Measurements from ENCODE around the gene FBXW7.

Gene FBXW7

DNA sequence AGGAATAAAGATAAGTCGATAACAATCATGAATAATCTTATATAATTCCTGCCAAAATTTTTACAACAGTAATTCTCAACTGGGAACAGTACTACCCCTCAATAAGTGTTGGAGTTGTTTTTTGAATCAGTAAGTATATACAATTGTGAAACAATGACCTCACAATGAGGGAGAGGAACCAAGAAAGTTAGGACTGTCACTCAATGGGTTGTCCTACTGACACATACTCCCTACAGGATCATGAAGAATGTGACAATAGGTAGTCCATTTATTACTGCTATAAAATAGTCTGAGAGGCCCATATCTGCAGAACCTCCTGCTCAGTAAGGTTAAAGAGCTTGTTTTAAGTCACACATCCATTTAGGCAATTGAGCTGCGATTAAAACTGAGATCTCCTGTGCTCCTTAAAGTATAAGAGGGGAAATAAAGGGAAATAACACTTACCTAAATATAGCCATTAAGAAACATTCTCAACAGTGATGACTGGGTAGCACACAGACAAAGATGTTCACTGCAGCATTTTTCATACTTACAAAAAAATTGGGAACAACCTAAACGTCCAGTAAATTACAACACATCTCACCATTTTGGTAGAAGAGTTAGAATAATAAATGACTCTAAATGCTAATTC is 26.2 kb downstream of the FBXW7 start:
- DNase-seq: no peak

- DNase-seq: no peak
Measured at GRCh38 chr4:152508818-152509217, 27.1 kb downstream of the FBXW7 start.

DNA sequence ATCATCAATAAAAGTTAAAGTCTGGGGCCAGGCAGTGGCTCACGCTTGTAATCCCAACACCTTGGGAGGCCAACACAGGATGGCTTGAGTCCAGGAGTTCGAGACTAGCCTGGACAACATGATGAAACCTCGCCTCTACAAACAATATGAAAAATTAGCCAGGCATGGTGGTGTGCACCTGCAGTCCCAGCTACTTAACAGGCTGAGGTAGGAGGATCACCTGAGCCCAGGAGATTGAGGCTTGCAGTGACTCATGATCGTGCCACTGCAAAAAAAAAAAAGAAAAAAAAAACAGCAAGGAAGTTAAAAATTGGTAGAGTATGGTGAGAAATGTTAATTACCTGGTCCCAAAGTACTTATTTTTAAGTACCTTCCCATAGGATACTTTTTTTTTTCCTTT is 27.5 kb downstream of the FBXW7 start:
- DNase-seq: no peak

- DNase-seq: no peak
Measured at GRCh38 chr4:152503653-152504290, 32.1 kb downstream of the FBXW7 start.

GRCh38 chr4:152501846-152502536 is 33.9 kb downstream of the FBXW7 start:
- DNase-seq: no peak

DNA sequence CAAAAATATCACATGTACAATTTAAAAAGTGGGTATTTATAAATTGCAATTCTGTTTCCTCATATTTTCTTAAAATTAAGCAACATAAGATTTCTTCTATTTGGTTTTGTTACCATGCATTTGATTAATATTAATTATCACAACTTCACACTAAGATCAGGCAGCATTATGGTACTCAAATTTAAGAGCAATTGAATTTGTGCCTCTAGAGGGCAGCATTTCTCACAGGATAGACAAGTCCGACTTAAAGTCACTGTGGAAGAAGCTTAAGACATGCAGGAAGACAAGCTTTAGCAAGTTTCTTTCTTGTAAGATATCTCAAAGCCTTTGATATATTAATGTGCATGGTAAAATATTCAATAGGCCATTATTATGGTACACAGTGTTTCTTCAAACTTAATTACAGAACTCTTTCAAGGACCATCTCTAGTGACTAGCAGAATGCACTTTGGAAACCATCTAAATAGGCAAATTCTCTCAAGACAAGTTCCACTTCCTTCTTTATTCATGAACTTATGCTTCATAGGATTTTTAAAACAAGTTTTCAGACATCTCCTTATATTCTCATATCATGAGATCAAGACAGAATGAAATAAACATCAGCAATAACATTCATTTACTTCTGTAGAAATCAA is 35.0 kb downstream of the FBXW7 start:
- no peak for DNase-seq

- DNase-seq: no peak
Measured at GRCh38 chr4:152500275-152500674, 35.6 kb downstream of the FBXW7 start.

GRCh38 chr4:152499344-152499743 is 36.5 kb downstream of the FBXW7 start:
- no peak for DNase-seq

DNA sequence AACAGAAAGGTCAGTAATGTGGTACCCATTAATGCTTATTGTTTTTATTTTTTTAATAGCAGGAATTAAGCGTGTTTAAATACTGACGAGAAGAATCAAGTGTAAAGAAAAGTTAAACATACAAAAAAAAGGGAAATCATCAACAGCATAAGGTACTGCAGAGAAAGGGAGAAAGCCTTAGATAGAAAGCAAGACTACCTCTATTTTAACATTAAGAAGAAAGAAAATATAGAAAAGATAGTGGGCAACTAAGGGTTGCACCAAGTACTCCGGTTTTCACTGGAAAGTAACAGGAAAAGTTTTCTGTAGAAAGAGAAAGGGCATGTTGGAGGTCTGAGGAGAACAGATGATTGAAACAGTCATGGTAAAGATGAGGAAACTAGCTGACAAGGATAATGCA is 41.9 kb downstream of the FBXW7 start:
- DNase-seq: no peak

GRCh38 chr4:152488246-152488645 is 47.6 kb downstream of the FBXW7 start:
- no peak for DNase-seq

- DNase-seq: no peak
Measured at GRCh38 chr4:152486429-152487389, 49.2 kb downstream of the FBXW7 start.

- no peak for DNase-seq
Measured at GRCh38 chr4:152485726-152486276, 50.1 kb downstream of the FBXW7 start.

DNA sequence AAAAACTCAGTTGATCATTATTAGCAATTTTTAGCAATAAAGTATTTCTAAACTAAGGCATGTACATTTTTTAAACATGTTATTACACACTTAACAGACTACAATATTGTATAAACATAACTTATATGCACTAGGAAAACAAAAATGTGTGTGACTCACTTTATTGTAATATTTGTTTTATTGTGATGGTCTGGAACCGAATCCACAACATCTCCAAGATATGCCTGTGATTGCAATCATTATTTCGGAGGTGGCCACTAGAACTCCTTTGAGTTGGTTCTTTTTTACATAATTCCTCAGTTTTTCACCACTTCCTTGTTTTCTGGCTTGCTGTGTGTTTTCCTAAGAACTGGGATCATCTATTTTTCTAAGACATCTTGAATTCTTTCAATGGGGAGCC is 53.7 kb downstream of the FBXW7 start:
- DNase-seq: no peak

DNA sequence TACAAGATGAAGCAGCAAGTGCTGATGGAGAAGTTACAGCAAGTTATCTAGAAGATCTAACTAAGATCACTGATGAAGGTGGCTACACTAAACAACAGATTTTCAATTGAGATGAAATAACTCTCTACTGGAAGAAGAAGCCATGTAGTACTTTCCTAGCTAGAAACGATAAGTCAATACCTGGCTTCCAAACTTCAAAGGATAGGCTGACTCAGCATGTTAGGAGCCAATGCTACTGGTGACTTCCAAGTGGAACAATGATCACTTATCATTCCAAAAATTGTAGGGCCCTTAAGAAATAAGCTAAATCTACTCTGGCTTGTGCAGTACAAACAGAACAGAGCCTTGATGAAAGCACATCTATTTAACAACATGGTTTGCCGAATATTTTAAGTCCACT is 55.0 kb downstream of the FBXW7 start:
- DNase-seq: no peak

DNA sequence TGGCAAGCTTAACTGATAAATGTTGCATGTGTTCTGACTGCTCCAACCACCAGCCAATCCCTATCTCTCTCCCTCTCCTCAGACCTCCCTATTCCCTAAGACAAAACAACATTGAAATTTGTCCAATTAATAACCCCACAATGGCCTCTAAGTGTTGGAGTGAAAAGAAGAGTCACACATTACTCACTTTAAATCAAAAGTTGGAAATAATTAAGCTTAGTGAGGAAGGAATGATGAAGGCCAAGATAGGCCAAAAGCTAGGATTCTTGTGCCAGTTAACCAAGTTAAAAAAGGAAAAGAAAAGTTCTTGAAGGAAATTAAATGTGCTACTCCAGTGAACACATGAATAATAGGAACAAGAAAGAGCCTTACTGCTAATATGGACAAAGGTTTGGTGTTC is 55.6 kb downstream of the FBXW7 start:
- no peak for DNase-seq

DNA sequence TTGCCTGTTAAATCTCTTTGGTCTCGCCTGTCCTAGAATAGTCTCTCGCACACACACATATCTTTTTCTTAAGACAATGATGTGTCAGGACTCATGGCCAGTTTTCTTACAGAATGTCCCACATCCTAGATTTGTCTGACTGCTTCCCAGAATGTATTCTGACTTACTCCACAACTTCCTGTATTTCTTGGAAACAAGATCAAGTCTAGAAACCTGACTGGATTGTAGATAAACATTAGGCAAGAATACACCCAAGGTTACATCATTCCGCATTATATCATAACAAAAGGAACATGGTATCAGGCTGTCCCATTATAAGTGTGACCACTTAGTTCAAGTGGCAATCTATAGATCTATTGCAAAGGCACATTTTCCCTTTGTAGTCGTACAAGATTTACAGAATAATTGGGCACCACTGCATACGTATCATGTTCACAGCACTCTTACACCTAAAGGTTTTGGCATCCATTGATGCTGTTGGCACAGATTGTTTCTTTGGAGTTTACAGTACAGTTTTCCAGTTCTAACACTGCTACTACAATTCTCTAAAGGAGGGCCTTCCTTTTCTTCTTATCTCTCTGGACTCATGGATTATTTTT is 56.4 kb downstream of the FBXW7 start:
- DNase-seq: no peak

DNA sequence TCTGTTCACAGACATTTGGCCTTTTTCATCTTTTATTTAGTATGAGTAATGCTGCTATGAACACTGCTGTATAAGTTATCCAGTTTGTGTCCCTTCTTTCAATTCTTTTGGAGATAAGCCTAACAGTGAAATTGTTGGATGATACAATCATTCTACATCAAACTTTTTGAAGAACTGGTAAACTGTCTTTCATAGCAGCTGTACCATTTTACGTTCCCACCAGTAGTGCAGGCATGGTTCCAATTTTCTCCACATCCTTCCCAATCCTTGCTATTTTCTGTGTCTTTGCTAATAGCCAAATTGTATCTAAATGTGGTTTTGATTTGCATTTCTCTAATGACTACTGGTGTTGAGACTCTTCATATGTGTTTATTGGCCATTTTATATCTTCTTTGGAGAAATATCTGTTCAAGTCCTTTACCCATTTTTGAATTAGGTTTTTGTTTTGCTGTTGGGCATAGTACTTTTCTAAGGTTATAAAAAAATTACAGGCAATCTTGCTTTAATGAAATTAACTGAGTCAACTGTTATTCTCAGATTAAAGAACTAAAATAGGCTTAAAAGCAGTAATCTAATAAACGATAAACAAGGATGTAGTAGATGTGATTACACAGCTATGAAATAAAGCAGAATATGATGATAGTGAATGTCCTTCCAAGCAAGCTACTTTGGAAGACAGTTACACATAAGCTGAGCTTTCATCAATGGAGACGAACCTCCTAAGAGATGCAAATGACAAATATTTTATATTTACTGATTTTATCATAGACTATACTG is 57.2 kb downstream of the FBXW7 start:
- no peak for DNase-seq

GRCh38 chr4:152476796-152477195 is 59.1 kb downstream of the FBXW7 start:
- no peak for DNase-seq

DNA sequence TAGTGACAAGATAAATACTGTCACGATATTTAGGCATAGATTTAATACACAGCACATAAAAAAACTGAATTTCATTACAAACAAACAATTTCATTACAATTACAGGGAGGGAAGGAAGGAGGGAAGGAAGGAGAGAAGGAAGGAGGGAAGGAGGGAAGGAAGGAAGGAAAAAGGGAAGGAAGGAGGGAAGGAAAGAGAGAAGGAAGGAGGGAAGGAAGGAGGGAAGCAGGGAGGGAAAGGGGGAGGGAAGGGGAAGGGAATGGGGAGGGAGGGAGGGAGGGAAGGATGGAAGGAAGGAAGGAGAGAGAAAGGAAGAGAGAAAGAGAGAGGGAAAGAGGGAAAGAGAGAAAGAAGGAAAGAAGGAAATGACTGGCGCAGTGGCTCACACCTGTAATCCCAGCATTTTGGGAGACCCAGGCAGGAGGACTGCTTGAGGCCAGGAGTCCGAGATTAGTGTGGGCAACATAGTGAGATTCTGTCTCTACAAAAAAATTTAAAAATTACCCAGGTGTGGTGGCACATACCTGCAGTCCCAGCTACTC is 64.6 kb downstream of the FBXW7 start:
- no peak for DNase-seq

DNA sequence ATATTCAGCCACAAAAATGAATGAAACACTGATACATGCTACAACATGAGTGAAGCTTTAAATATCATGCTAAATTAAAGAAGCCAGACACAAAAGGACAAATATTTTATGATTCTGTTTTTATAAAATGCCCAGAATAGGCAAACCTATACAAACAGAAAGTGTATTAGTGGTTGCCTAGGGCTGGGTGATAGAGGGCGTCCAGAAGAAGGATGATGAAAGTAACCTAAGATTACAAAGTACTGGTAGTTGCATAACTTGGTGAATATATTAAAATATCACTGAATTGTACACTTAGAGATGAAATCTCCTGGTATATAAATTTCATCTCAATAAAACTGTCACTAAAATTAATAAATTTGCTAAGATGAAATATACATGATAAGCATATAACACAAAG is 67.5 kb downstream of the FBXW7 start:
- DNase-seq: no peak

DNA sequence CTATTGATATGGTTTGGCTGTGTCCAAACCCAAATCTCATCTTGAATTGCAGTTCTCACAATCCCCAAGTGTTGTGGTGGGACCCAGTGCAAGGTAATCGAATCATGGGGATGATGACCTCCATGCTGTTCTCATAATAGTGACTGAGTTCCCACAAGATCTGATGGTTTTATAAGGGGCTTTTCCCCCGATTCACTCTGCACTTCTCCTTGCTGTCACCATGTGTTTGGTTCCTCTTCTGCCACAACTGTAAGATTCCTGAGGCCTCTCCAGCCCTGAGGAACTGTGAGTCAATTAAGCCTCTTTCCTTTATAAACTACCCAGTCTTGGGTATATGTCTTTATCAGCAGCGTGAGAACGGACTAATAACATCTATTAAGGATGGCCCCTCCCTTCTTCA is 68.8 kb downstream of the FBXW7 start:
- no peak for DNase-seq

Measured in activated CD4-positive, CD25-positive, alpha-beta regulatory T cell treated with anti-CD3 and anti-CD28 coated beads, Interleukin-2, amount 50 U/mL, for 72 hours (primary cell).